ENCODE data around the gene MFSD1.
A peak's percentile ranks its signal among the peaks of the same experiment; 100 is the strongest.

MFSD1 gene, protein sequence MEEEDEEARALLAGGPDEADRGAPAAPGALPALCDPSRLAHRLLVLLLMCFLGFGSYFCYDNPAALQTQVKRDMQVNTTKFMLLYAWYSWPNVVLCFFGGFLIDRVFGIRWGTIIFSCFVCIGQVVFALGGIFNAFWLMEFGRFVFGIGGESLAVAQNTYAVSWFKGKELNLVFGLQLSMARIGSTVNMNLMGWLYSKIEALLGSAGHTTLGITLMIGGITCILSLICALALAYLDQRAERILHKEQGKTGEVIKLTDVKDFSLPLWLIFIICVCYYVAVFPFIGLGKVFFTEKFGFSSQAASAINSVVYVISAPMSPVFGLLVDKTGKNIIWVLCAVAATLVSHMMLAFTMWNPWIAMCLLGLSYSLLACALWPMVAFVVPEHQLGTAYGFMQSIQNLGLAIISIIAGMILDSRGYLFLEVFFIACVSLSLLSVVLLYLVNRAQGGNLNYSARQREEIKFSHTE

DNA sequence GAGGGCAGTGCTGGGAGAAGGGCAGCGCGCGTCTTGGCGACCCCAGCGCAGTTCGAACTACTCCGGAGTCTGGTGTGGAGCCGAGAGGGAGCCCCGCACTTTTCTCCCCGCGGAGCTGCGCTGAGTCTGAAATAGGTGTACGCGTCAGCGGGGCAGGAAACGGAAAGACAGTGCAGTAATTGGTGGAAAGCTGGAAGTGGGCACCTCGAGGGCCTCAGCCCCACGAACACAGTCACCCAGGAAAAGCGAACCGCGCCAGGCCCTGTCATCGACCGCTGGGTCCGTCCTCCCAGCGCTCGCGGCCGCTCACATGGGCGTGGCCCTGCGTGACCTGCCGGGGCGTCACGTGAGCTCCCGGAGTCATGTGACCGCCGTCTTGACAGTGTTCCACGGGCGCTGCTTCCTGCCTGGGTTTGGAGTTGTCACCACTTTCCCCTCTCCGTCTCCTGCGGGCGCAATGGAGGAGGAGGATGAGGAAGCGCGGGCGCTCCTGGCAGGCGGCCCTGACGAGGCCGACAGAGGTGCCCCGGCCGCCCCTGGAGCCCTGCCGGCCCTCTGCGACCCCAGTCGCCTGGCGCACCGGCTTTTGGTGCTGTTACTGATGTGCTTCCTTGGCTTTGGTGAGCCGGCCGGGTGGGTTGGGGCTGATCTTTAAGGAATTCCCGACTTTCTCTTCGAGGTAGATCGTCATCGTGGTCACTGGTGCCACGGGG lies at the start of gene MFSD1:
TSS of gene MFSD1 (plus strand) at position 359 of the 713 bp plus-strand sequence. CDS start at position 458, 99 bp downstream.
- FAIRE-seq (peak; percentile 90), DNase-seq (ENCODE audit: insufficient read length, low spot score) (peak; percentile 86)

GRCh38 chr3:158753854-158754253 lies 48.0 kb upstream of the MFSD1 start:
- FAIRE-seq, result no peak
- DNase-seq (ENCODE audit: insufficient read length, low spot score), result no peak

GRCh38 chr3:158755421-158755820 lies 46.4 kb upstream of the MFSD1 start:
- FAIRE-seq (no peak), DNase-seq (ENCODE audit: insufficient read length, low spot score) (no peak)

GRCh38 chr3:158761350-158761749 lies 40.5 kb upstream of the MFSD1 start:
- DNase-seq (ENCODE audit: insufficient read length, low spot score) (no peak), FAIRE-seq (no peak)

GRCh38 chr3:158762701-158763100 lies 39.2 kb upstream of the MFSD1 start:
- DNase-seq (ENCODE audit: insufficient read length, low spot score) (no peak), FAIRE-seq (no peak)

- FAIRE-seq, result no peak
- no peak for DNase-seq (ENCODE audit: insufficient read length, low spot score)
Observed at GRCh38 chr3:158763421-158763820, 38.4 kb upstream of the MFSD1 start.

DNA sequence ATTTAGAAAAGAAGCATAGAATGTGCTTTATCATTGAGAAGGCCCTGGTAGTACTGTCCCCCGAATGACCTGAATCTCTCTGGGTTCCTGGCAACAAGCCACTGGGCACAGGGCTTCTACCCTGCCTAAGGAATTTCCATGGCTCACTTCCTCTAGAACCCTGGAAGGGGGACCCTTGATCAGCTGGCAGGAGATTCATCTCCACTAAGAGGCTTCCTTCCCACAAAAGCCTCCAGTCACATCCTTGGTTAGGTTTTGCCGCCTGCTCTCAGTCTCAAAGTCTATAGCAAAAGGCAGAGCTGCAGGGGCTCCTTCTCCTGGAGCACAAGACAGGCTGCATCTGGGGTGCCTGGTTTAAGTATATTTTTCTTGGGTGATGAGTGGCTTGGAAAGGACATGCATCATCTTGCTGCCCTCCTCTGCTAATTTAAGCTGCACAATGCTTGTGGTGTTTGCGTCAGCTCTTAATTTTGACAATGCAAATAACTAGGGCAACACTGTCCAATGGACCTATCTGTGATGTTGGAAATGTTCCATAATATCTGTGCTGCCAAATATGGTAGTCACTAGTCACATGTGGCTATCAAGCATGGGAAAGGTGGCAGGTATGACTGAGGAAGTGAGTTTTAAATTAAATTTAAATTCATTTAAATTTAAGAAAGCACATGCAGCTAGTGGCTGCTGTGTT lies 36.2 kb upstream of the MFSD1 start:
- no peak for FAIRE-seq

DNA sequence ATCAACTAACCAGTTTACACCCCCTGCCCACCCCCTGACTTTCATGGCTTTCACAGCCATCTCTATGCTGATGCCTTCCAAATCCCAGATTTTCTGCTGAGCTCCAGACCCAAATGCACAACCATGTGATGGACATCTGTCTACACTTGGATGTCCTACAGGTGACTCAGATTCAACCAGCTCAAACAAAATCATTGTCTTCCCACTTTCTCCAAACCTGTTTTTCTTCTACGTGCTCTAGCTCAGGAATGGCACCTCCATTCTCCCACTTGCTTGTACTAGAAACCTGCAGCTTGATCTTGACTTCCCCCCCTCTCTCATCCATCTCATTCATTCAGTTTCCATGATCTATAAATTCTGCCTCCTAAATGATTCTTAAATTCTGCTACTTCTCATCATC lies 35.5 kb upstream of the MFSD1 start:
- FAIRE-seq (no peak), DNase-seq (ENCODE audit: insufficient read length, low spot score) (no peak)

More for the DNA sequence above, 36.2 kb upstream of the MFSD1 start:
- DNase-seq (ENCODE audit: insufficient read length, low spot score), result no peak

- peak; percentile 45 for DNase-seq (ENCODE audit: insufficient read length, low spot score)
- no peak for FAIRE-seq
Observed at GRCh38 chr3:158768361-158768787, 33.5 kb upstream of the MFSD1 start.

DNA sequence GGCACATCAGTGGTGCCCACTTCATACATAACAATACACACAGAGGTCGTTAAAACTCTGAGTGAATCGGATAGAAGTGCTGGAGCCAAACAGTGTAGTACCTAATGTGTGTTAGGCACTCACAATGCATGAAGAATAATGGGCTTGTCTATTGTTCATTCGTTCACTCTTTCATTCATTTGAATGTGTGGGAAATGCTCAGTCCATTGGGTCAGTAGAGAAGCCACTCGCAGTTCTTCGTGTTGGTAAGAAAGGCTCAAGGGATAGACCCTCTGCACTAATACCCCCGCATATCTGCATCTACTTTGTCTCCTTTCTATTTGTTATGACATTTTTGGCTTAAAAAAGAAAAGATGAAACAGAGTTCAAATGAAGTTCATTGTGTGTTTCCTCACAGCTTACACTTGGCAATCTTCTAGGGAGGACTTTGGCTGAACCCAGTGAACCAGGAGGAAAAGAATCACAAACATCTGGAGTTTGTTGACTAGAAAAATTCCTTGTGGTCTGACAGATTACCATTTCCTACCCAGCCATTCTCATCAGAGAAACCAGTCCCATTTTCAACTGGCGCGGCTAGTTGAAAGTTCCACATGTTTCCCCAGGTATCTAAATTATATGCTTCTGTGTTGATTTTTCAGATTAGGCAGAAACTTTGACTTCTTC lies 32.8 kb upstream of the MFSD1 start:
- DNase-seq (ENCODE audit: insufficient read length, low spot score) (peak; percentile 70), FAIRE-seq (no peak)

DNA sequence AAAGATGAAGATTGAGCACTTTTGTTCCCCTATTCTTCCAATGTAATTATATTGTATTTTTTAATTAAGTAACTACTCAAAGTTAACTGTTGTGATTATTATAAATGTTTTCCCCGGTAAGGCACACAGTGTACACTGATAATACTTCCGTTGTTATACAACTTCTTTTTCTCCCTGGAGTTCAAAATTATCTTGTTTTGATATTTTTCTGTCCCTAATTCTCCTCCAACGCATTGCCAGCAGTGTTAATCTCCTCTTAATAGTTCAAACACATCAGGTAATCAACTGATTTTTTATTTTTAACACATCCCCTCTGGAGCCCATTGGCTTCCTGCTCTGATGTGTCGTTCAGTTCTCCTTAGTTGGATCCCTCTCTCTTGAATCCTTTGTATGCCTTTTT lies 32.3 kb upstream of the MFSD1 start:
- FAIRE-seq, result no peak

GRCh38 chr3:158769952-158770740 lies 31.7 kb upstream of the MFSD1 start:
- FAIRE-seq, result peak; percentile 51

More for the DNA sequence above, 32.3 kb upstream of the MFSD1 start:
- no peak for DNase-seq (ENCODE audit: insufficient read length, low spot score)

DNA sequence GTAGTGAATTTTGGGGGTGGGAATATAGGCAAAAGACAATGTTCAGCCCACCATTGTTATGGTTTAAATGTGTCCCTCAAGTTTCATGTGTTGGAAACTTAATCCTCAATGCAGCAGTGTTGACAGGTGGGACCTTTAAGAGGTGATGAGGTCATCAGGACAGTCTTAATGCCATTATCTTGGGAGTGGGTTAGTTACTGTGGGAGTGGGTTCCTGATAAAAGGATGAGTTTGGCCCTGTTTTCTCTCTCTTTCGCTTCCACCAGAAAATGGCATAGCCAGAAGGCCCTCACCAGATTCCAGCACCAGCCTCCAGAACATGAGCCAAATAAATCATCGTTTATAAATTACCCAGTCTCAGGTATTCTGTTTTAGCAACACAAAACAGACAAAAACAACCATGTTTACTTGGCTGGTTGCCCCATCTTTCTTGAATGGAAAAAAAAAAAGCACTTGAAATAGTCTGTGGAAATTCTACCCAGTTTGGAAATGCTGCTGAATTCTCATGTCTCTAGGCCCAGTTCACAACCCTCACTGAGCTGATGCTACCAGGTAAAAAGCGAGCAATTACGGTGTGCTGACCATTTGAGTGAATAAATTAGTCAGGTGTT lies 31.0 kb upstream of the MFSD1 start:
- no peak for FAIRE-seq
- DNase-seq (ENCODE audit: insufficient read length, low spot score), result no peak

More at GRCh38 chr3:158769952-158770740, 31.7 kb upstream of the MFSD1 start:
- peak; percentile 33 for DNase-seq (ENCODE audit: insufficient read length, low spot score)

DNA sequence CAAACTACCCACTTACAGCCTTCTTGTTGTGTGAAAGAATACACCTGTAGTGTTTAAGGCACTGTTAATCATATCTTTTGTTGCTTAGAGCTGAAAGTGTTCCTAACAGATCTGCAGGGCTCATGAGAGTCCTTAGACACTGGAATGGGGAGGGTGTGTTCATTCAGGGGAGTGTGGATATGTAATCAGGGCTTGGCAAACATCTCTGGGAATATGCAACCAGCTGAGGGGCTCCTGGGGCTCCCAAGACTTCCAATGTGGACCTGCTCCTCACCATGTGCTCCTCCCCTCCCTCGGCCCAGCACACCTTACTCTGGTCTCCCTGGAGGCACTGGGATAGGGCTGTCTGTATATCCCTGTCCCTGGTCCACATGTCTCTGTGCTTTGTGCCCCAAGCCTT lies 30.3 kb upstream of the MFSD1 start:
- no peak for FAIRE-seq
- no peak for DNase-seq (ENCODE audit: insufficient read length, low spot score)

DNA sequence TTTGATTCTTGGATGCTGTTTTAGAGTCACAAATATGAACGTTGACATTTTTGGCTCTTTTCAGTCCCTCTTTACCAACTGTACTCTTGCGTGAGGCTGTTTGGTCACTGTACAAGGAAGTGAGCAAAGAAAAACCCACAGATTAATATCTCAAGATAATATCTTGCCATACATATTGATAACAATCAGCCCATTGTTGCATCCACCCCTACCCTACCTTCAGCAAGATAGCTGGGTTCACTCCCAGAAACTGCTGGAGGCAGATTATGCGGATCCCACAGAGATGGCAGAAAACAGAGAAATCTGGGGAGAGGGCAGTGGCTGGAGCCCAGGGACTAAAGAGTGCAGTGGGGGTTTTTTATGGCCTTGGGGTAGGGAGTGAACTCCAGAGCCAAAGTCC lies 29.9 kb upstream of the MFSD1 start:
- no peak for FAIRE-seq
- no peak for DNase-seq (ENCODE audit: insufficient read length, low spot score)

- DNase-seq (ENCODE audit: insufficient read length, low spot score) (no peak), FAIRE-seq (no peak)
Observed at GRCh38 chr3:158773166-158773565, 28.7 kb upstream of the MFSD1 start.

GRCh38 chr3:158773845-158774830 lies 27.7 kb upstream of the MFSD1 start:
- no peak for DNase-seq (ENCODE audit: insufficient read length, low spot score)
- no peak for FAIRE-seq

GRCh38 chr3:158774965-158775364 lies 26.9 kb upstream of the MFSD1 start:
- FAIRE-seq (no peak), DNase-seq (ENCODE audit: insufficient read length, low spot score) (no peak)
